HG03159 (cell line): ENCODE data around the gene SUGP1.
"Not testable (repeated sequence)": the region's sequence is repeated elsewhere in the genome, so short reads cannot be mapped to it uniquely, and the experiment has no call there.

ENCODE experiments used
- ATAC-seq: cut with Tn5 transposase; IDR thresholded peaks from one replicate; pipeline ENCODE4 v1.9.1; 2021; ENCODE audit warnings: mild to moderate bottlenecking, moderate library complexity; ENCODE audit not compliant: unreplicated experiment

The SUGP1 gene

GRCh38 chr19:19268453-19269385 is 51.6 kb downstream of the SUGP1 start:
- ATAC-seq = no peak

GRCh38 chr19:19267305-19267704 is 53.0 kb downstream of the SUGP1 start:
- ATAC-seq = no peak

GRCh38 chr19:19263886-19264487 is 56.3 kb downstream of the SUGP1 start:
- ATAC-seq = no peak

GRCh38 chr19:19262190-19263057 is 57.9 kb downstream of the SUGP1 start:
- ATAC-seq = no peak

- no peak for ATAC-seq
These were observed 58.7 kb downstream of the SUGP1 start for GRCh38 chr19:19261350-19262189.

GRCh38 chr19:19260417-19261214 is 59.7 kb downstream of the SUGP1 start:
- ATAC-seq = no peak

- ATAC-seq = no peak
These were observed 60.6 kb downstream of the SUGP1 start for GRCh38 chr19:19259741-19260140.

GRCh38 chr19:19258589-19259338 is 61.5 kb downstream of the SUGP1 start:
- no peak for ATAC-seq

- ATAC-seq = no peak
These were observed 62.3 kb downstream of the SUGP1 start for GRCh38 chr19:19257836-19258588.

GRCh38 chr19:19257137-19257536 is 63.2 kb downstream of the SUGP1 start:
- ATAC-seq = no peak

GRCh38 chr19:19256072-19256969 is 64.0 kb downstream of the SUGP1 start:
- no peak for ATAC-seq

GRCh38 chr19:19253409-19253808 is 66.9 kb downstream of the SUGP1 start:
- not testable (repeated sequence) for ATAC-seq

- no peak for ATAC-seq
These were observed 70.0 kb downstream of the SUGP1 start for GRCh38 chr19:19250196-19250801.

GRCh38 chr19:19240476-19240875 is 79.8 kb downstream of the SUGP1 start:
- no peak for ATAC-seq

GRCh38 chr19:19239675-19240074 is 80.6 kb downstream of the SUGP1 start:
- no peak for ATAC-seq

GRCh38 chr19:19238126-19238894 is 82.0 kb downstream of the SUGP1 start:
- no peak for ATAC-seq
